Right lobe of liver (tissue), 4 donors: ENCODE data around the gene RAB37.

Source experiments
- POLR2A ChIP-seq: fragments of 450-650 bp; IDR thresholded peaks from one replicate; pipeline ENCODE4 v1.6.1; 2017; ENCODE audit warnings: antibody characterized with exemption, mild to moderate bottlenecking
- TF ChIP-seq, protein P1 (sequence below), 4 donors: fragments of 200-600 bp in 3 of 4; fragments of 450-650 bp in 1 of 4; IDR thresholded peaks; one replicate each; pipeline versions ENCODE4 v1.5.1 to v1.8.0; 2016 to 2022; ENCODE audit warnings: antibody characterized with exemption in 4 of 4, mild to moderate bottlenecking in 2 of 4
- donor health status: DM: no; HTN: no; CAD: no.
- donor health status: DM: no; HTN: no; CAD: no.
- donor health status: DM: no; HTN: yes; CAD: no.

DNA sequence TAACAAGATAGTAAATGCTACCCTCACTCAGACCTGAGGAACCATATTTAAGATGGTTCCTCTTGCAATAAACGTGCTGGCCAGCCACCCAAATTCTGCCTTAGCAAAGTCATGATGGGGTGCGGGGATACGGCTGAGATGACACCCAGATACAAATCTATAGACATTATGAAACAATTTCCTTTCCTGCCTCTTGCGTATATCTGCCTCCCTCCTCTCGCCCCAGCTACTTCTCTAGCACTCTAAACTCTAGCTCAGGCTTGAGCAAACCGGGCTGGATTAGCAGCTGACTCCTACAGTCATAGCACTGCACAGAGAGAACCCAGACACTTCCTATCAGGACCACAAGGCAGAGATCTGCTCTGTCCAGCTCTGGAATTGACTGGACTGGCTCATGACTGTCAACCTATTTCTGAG is 46.6 kb upstream of the RAB37 start:
- no peak for TF ChIP-seq POLR2A
- TF ChIP-seq, protein P1, sequence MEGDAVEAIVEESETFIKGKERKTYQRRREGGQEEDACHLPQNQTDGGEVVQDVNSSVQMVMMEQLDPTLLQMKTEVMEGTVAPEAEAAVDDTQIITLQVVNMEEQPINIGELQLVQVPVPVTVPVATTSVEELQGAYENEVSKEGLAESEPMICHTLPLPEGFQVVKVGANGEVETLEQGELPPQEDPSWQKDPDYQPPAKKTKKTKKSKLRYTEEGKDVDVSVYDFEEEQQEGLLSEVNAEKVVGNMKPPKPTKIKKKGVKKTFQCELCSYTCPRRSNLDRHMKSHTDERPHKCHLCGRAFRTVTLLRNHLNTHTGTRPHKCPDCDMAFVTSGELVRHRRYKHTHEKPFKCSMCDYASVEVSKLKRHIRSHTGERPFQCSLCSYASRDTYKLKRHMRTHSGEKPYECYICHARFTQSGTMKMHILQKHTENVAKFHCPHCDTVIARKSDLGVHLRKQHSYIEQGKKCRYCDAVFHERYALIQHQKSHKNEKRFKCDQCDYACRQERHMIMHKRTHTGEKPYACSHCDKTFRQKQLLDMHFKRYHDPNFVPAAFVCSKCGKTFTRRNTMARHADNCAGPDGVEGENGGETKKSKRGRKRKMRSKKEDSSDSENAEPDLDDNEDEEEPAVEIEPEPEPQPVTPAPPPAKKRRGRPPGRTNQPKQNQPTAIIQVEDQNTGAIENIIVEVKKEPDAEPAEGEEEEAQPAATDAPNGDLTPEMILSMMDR (IDR thresholded peaks at IDR 0.05), result no peak
